Brain pericyte (primary cell): ENCODE data around the gene ARHGAP45.
"Not testable (repeated sequence)": the region's sequence is repeated elsewhere in the genome, so short reads cannot be mapped to it uniquely, and the experiment has no call there.

Source experiments
- DNase-seq: peaks from one replicate; pipeline ENCODE4 v3.0.0-alpha.2; 2012; ENCODE audit warnings: low read depth, low spot score

The ARHGAP45 gene

GRCh38 chr19:1104311-1105007 is 37.5 kb downstream of the ARHGAP45 start:
- no peak for DNase-seq

GRCh38 chr19:1105008-1105872 is 38.3 kb downstream of the ARHGAP45 start:
- DNase-seq: no peak

- DNase-seq: no peak
Measured at GRCh38 chr19:1105873-1106840, 39.2 kb downstream of the ARHGAP45 start.

DNA sequence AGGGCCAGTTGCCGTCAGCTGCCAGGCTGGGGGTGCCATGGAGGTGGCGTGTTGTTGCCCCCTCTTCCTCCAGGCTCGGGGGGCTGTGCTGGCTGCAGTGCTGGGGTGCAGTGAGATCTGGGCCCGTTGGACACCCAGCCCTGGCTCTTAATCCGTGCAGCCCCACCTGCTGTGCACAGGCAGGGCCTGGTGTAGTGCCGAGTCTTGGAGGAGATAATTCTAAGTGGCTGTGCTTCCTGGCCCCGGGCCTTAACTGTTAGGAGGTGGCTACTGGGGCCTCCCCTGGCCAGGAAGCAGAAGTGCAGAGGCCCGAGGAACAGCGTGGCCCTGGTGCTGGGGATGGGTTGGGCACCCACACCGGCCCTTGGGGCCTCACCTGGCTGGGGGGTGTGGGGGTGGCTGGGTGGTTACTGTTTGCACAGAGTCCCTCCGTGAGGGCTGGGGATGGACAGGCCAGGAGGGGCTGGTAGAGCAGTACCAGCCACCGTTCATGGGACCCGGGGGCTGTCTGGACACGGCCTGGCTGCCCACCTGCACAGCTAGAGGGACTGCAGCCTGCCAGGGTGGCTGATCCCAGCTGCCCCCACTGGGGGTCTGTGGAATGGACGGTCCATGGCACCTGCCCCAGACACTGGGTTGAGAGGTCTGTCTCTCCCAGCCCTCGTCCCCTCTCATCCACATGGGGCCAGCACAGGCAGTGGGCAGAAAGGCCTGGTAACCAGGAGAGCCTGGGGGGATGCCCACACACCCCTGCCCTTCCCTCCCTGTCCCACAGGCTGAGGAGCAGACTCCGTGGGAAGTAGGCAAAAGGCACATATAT is 40.1 kb downstream of the ARHGAP45 start:
- no peak for DNase-seq

DNA sequence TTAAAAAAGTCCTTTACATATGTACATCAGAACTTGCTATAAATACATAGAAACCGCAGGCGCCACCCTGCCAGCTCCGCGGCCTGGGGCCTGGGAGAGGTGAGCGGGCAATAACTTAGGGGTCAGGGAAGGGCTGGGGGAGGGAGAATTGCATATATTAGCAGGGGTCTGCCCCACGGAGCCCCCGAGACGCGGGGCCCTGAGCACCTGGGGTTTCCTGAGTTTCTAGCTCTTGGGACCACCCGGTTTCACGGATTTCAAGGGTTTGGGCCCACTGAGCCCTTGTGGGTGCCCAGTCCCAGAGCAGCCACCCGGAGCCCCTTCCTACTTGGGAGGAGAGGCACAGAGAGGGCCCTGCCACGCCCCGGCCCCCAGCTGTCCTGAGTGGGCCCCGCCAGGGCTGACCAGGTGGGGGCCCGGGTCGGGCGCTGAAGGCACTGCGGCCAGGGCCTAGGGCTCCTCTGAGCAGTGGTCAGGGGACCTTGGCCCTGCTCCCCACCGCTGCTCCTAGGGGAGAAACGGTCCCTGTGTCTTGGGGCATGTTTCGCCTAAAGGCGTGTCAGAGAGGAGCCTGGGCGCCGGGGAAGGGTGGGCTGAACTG is 40.8 kb downstream of the ARHGAP45 start:
- DNase-seq: no peak

DNA sequence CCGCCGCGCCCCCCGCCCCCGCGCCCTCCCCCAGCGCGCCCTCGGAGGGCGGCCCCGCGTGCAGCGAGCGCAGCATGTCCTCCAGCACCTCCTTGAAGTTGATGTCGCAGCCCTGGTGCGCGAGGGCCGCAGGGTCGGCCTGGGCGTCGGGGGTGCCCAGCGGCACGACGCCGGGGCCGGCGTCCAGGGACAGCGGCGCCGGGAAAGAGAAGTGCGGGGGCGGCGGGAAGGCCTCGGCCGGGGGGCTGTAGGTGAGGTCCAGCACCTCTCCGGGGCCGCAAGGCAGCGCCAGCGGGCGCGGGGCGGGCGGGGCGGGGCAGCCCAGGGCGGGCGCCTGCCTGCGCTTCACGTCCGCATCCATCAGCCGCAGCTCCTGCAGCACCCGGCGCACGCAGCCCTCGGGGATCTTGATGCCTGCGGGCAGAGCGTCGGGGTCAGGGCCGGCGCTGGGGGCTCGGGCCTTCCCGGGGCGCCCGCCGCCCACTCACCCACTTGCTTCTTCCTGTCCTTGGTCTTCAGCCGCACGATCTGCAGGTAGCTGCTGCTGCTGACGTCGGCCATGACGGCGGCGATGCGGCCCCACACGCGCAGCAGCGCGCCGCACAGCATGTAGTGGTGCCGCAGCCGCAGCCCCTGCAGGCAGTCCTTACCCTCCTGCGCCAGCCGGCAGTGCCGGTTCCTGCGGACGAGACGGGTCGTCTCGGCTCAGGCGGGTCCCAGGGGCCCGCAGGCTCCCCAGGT is 41.5 kb downstream of the ARHGAP45 start:
- no peak for DNase-seq

DNA sequence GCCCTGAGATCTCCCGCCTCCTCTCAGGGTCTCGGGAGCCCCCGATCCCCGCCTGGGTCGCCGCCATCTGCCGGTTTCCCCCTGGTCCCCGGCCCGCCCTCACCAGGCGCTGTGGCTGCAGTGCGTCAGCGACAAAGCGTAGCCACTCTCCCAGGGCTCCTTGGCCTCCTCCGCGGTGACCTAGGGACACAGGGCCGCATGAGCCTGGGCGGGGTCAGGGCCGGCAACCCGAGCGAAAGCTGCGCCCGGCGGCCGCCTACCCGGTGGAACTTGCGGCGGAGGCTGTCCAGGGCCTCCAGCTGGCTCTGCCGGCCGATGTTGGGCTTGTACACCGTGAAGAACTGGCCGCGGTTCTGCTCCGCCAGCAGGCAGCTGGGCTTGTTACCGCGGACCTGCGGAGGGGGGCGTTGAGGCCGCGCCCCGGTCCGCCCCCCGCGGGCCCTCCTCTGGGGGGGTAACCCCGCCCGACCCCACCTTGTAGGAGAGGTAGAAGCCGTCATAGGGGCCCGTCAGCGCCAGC is 42.1 kb downstream of the ARHGAP45 start:
- DNase-seq: no peak

DNA sequence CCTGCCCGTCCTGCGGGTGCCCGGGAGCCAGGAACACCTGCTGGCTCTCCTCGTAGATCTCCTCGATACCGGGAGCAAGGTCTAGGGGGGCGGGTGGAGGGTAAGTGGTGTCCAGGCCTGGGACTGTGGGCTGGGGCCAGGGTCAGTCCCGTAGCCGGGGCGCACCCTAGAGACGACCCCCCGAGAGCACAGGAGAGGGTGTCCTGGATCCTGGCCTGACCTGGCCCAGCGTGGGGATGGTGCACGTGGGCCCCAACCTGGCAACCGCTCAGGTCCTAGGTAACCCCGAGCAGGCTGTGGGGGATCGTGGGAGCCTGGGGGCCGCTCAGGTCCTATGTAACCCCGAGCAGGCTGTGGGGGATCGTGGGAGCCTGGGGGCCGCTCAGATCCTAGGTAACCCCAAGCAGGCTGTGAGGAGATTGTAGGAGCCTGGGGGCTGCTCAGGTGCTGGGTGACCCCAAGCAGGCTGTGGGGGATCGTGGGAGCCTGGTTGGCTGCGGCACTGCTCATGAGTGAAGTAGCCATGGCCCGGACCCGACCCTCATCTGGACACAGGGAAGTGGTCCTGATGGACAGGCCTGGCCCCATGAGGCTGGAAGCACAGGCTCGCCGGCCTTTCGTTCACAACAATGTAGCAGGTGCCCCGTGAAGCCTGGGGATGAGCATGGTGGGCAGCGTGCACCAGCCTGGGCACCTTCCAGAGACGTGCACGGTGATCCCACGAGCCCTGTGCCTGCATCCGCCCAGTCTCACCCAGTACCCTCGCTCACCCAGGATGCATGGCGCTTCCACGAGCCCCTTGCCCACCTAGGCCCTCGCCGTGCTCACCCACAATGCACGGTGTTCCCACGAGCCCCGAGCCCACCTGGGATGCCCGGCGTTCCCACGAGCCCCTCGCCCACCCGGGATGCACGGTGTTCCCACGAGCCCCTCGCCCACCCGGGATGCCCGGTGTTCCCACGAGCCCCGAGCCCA is 43.0 kb downstream of the ARHGAP45 start:
- DNase-seq: no peak

- DNase-seq: no peak
Measured at GRCh38 chr19:1110809-1111640, 44.1 kb downstream of the ARHGAP45 start.

- DNase-seq: no peak
Measured at GRCh38 chr19:1111641-1112267, 44.8 kb downstream of the ARHGAP45 start.

GRCh38 chr19:1112268-1113029 is 45.5 kb downstream of the ARHGAP45 start:
- no peak for DNase-seq

DNA sequence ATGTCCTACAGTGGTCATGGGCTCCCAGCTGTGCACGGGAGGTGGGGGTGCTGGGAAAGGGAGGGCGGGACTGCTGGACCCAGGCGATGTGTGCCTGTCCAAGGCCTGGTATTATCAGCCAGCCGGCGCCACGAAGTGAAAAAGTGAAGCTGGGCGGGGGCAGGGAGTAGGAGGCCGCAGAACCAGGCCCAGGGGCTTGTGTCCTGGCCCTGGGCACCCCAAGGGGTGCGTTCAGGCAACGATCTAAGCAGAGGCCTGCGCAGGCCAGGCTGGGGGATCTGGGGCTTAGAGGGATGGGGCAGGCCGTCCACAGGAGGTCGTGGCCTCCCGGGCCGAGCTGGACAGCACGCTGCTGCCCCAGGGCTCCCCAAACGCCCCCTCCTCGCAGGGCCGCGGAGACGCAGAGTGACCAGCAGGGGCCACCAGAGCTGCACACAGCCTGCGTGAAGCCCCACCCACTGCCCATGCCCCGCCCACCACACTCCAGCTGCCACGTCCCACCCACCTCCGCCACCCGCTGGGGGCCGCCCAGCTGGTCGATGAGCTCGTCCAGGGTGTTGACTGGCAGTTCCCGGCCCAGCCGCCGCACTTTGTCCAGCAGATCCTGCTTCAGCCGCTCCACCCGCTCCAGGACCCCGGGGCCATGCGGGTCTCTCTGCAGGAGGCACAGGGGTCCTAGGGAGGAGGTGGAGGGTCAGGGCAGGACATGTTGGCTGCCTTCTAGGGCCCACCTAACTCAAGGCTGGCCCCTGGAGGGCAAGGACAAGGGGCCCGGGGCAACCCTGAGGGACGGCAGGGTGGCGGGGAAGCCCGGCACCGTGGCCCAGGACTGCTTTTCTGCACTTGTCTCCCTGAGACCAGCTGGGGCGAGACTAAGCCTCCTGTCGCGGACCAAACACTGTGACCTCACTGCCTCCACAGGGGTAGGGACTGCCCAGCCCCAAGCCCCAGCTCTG is 46.3 kb downstream of the ARHGAP45 start:
- peak; percentile 87 for DNase-seq

- no peak for DNase-seq
Measured at GRCh38 chr19:1113986-1114483, 47.1 kb downstream of the ARHGAP45 start.

DNA sequence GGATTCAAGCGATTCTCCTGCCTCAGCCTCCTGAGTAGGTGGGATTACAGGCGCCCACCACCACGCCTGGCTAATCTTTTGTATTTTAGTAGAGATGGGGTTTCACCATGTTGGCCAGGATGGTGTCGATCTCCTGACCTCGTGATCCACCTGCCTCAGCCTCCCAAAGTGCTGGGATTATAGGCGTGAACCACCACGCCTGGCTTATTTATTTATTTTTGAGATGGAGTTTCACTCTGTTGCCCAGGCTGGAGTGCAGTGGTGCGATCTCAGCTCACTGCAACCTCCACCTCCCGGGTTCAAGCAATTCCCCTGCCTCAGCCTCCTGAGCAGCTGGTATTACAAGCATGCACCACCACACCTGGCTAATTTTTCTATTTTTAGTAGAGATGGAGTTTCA is 47.8 kb downstream of the ARHGAP45 start:
- DNase-seq: not testable (repeated sequence)
